NCI-H524 treated with DMSO at 0.1 percent for 48 hours (cell line): ENCODE measurements around the gene WBP4.

Experiments
- DNase-seq: peaks from one replicate; lab custom pipeline; 2025; lab: John Stamatoyannopoulos, UW

The WBP4 gene

DNA sequence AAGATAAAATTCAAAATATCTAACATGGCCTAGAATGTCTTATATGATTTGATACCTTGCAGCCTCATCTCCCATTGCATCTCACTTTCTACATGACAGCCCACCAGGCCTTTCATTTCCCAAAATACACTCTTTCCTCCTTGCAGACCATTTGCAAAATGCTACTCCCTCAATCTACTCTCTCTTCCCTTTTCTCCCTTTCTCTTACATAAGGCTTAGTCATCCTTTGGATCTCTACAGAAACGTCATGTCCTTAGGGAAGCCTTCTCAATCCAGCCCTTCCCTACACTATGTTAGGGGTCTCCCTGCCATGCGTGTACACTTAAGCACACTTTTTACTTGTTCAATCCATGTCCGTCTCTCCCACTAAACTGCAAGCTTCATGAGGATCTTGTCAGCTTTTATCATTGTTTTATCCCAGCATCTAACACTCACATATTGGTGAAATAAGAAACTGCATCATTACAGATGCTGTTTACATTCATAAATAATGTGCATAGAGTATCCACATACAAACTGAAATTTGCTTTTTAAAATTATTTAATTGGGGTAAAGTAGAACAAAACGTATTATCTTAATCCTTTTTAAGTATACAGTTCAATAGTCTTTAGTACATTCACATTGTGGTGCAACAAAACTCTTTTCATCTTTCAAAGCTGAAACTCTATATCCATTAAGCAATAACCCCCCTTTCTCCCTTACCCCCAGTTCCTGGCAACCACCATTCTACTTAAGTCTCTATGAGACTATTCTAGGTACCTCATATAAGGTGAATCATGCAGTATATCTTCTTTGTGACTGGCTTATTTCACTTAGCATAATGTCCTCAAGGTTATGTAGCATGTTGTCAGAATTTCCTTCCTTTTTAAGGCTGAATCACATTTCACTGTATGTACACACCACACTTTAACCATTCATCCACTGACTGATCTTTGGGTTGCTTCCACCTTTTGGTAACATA lies 11.5 kb upstream of the WBP4 start:
- DNase-seq, result no peak

DNA sequence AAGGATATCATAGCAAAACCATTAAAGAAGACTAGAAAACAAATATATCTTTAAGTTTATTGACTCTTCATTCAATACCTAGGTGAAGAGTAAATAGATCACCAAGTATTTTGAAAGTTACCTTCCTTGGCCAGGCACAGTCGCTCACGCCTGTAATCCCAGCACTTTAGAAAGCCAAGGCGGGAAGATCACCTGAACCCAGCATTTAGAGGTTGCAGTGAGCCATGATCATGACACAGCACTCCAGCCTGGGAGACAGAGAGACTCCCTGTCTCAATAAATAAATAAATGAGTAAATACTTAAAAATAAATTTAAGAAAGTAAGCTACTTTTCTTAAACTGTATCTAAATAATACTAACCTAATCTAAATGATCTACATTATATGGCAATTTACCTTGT lies 8.9 kb upstream of the WBP4 start:
- DNase-seq, result no peak

DNA sequence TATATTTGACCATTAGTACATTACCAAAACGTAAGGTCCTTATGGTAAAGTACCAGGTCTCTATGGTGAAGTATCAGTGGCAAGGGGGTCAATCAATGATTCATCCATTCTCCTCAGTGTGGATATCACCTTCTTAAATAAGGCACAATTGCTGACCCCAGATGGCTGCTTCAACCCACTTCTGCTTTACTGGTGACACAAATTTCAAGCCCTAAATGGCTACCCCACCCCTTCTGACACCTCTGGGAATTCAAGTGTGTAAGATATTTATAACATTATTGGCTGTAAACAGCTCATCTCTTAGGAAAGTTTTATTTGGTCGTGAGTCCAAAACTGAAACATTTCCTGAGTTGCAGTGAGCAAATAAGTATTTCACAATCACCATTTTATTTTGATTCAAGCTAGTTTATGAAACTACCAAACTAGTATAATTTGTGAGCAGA lies 7.9 kb upstream of the WBP4 start:
- DNase-seq, result no peak

DNA sequence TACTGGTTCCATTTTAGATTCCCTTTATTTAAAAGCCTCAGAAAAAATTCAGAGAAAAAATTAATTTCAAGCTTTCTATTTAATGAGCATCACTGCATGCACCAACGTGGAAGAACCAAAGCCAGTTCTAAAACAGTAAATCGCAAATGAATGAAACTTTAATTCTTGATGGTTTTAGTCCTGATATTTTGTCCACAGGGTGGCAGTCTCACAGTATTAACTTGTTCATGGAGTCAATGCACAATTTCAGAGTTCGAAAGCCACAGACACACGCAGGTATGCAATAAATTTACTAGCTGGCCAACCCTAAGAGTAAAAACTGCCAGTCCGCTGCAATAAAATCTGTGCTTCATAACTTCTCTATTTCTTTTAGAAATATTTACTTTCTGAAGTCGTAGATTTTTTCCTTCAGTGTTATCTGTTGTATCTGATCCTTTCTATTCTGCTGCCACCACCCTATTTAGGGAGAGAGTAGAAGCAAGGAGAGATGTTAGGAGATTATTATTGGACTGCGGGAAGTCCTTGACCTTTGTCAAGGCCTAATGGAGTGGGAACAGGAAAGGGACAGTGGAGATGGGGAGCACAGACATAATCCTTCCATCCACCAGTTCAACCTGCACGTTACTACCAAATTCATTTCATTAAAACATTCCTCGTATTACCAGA lies 7.0 kb upstream of the WBP4 start:
- DNase-seq, result no peak

DNA sequence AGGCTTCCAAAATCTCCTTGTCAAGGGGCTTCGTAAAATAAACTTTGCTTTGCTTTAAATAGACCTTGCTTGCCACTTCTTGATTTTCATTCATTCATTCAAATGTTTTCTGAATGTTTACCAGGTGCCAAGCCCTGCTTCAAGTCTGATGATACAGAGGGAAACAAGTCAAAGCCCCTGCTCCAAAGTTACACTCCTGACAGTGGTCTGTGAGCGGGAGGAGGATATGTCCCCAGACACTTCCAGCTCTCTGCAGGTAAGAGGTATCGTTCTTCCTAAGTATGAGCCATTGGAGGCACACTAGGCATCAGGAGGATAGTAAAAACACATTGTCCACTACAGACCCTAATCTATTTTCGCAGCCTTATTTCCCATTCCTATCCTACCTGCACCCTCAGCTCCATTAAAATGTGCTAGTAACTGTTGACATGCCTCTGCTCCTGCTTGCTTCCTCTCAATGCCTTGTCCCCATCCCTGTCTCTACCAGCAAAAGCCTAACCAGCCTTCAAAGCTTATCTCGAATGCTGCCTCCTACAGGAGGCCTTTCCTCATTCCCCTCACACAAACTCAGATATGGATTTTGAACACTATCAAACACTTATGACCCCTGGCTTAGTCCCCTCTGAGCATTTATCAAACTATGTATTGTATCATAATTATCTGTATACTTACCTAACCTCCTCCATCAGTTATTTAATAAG lies 6.2 kb upstream of the WBP4 start:
- DNase-seq, result no peak

DNA sequence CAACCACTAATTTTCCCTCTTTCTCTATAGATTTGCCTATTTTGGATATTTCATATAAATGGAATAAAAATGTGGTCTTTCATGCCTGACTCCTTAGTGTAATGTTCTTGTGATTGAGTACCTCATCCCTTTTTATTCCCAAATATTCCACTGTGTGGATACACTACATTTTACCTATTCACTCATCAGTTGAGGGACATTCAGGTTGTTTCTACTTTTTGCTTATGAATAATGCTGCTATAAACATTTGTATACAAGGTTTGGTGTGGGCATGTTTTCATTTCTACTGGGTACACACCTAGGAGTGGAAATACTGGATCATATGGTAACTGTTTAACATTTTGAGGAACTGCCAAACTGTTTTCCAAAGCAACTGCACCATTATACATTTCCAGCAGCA lies 5.1 kb upstream of the WBP4 start:
- DNase-seq, result no peak

DNA sequence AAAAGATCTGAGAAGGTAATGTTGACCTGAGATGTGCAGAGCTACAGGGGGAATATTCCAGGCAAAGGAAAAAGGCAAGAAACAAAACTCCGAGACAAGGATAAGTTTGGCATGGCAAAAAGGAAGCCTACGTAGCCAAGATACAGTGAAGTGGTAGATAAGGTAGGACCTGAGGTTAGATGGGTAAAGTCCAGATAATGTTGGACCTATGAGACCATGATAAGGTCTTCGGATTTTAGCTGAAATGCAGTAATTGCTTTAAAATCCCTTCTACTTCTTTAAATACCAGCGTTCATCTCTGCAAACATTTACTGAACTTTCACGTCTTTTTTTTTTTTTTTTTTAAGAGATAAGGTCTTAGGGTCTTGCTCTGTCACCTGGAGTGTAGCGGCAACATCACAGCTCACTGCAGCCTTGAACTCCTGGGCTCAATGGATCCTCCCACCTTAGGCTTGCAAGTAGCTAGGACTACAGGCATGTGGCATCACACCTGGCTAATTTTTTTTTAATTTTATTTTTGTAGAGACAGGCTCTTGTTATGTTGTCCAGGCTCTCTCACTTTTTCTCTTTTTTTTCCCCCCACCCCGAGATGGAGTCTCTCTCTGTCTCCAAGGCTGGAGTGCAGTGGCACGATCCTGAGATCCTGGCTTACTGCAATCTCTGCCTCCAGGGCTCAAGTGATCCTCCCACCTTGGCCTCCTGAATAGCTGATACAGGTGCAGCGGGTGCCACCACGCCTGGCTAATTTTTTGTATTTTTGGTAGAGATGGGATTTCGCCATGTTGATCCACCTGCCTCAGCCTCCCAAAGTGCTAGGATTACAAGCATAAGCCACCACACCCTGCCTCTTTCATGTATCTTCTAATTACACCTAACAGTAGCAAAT lies 4.2 kb upstream of the WBP4 start:
- DNase-seq, result no peak

DNA sequence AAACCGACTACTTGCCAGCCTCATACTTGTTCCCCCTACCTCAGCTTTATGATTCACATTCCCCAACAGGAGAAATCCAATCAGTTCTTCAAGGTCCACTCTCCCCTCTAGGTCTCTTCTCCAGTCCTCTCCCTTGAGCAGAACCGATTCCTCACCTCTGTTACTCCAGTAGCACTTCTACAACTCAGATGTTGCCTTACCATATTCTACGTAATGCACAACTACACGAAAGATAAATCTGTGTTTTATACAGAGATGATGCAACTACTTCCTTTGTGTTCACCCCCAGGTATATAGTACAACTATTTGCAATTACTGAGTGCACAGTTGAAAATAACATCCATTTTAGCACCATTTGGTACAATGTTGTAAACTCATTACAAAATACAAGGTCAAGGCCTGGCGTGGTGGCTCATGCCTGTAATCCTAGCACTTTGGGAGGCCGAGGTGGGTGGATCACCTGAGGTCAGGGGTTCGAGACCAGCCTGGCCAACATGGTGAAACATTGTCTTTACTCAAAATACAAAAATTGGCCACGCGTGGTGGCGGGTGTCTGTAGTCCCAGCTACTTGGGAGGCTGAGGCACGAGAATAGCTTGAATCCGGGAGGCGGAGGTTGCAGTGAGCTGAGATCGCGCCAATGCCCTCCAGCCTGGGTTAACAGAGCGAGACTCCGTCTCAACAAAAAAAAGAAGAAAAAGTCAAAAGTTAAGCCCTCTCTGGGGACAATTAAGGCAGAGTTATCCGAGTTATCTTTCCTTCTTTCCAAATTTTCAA lies 2.8 kb upstream of the WBP4 start:
- no peak for DNase-seq

DNA sequence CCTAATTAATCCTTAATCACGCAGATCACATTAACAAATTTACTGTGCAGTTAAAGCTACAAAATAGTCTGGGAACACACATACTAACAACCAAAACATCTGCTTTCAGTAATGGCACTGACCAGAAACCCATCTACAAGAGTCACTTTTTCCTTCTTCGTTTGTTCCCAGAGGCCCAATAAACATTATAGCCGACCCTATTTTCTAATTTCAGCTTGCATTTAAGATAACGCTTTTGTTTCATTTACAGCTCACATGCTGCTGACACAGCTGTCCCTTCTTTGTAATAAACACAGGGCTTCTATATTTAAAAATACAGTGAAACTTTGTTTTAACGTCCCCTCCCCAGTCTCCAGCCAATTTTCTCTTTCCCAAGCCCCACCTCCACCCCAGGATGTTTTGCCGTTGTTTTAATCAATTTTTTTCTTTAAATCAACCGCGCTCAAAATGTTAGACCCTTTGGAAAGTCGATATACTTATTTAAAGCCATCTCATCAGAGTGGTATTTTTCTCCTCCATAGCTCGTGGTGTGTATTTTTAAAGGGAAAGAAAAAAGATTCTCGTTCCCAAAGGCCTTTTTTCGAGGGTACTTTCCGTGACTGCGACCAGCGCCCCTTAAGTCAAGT lies 1.7 kb upstream of the WBP4 start:
- DNase-seq, result no peak

DNA sequence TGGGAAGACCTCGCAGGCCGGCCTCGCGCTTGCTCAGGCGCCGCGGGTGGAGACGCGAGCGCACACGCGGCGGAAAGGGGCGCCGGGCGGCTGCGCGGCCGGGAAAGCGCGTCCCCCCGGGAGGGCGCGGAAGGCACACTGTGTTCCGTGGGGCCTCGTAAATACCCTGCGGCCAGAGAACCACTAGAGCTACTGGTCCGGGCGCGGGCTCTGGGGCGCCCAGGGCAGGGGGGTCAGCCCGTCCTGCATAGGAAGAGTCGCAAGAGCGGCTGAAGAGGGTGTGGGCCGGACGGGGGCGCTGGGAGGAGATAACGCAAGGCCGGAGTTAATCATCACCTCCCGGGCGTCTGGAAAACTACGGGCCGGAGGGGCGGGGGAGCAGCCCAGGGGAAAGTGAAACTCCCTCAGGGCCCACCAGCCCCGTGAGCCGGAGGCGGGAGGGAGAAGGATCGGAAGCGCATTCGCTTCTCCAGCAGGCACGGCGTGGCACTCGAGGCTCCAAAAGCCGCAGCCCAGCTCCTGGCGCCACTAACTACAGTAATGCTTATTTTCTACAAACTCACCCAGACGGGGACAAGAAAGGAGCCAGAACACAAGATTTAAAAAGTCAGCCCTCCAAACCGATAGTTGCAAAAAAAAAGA lies 1.1 kb upstream of the WBP4 start:
- DNase-seq, result peak; percentile 62

DNA sequence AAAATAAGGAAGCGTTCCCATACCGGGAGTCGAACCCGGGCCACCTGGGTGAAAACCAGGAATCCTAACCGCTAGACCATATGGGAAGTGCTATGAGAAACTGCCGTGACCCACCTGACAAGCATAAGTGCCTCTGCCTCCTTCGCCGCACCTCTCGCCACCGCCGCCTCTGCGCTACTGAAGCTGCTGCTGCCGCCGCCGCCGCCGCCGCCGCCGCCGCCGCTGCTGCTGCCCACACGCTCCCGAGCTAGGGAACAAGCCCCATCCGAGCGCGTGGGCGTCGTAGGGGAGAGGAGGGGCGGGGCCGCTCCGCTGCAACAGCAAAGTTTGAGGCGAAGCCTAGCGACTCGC lies 610 bp upstream of the WBP4 start:
- DNase-seq, result peak; percentile 36

DNA sequence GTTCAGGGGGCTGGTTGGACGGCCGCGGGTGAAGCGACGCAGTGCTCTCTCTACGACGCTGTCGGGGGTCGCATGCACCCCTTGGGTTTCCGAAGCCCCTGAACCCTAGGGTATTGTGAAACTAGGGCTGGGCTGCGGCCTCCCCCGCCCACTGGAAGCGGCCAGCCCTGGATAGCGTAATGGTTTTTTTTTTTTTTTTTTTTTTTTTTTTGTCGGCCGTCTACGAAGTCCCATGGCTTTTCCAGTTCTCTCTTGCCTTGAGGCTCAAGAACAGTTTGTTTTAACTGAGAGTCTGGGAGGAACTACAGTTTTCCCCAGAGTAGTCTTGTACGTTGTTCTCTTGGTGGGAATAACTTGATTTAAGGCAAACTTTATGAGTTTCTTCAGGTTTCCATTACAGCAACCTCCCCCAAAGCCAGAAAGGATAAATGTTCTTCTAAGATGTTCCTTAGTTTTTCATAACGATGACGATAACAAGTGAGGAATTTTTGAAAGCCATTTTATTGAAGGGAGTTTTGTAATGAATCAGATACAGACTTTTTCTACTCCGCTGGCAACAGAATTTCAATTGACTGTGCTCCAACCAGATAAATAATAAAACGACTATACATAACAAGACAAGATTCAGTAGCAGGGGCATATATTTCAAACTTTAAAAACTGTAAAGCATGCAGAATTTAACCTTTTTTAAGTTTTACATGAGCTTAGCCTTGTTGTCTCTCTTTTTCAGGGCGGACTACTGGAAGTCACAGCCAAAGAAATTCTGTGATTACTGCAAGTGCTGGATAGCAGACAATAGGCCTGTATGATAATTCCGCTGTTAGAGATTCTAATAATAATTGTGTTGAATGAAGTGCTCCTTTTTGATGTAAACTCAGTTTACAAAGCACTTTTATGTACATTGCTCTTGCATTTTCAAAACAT lies 867 bp downstream of the WBP4 start:
- no peak for DNase-seq

DNA sequence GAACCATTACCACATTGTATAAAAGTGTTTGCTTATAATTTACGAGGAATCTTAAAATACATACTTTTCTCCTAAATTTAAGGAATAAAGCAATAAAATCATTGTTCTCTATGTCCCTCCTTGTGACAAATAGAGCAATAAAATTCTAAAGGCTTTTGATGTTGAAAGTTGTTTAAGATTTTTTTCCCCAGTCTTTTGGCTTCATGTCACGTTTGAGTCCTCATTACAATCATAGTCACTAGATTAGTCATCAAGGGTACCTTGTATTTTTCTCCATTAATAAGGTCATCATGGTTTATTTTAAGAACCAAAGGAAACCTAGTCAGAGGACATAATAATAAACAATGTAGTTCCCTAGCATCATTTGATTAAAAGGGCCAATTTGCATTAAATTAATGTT lies 3.2 kb downstream of the WBP4 start:
- DNase-seq, result no peak

DNA sequence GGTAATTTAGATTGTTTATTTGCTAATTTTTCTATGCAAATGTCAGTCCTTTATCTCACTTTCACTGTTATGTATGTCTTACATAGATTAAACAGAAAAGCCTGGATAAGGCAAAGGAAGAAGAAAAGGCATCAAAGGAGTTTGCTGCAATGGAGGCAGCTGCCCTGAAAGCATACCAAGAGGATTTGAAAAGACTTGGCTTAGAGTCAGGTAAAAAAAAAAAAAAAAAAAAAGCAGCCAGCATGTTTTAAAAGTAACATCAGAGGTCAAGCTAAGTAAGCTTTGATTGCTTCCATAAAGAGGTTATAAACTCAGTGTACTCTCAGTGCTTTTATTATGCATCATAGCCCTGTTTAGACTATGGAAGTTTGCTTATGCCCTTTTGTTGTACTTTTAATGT lies 3.8 kb downstream of the WBP4 start:
- no peak for DNase-seq

DNA sequence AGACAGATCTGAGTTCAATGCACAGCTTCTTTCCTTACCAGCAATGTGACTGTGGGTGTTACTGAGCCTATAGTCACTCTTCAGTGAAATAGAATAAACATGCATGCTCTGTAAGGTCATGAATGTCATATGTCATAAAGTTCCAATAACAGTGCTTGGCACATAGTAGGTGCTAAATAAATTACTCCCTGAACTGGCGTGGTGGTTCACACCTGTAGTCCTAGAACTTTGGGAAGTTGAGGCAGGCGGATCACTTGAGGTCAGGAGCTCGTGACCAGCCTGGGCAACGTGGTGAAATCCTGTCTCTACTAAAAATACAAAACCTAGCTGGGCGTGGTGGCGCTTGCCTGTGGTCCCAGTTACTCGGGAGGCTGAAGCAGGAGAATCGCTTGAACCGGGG lies 13.2 kb downstream of the WBP4 start:
- DNase-seq, result no peak

DNA sequence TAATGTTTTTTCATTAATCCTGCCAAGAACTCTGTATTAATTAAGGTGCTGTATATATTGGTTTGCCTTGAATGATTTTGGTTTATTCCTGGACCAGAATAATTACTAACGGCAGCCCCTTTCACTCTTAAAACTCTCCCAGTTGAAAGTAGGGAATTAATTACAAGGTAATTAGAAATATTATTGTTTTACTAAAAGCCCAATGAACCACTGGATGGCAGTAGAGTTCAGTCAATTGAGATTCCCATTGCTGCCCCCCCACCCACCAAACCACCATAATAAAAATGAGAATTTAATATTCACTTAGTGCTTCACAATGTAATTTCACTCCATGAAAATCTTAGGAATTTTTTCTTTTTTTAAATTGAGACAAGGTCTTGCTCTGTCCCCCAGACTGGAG lies 13.7 kb downstream of the WBP4 start:
- DNase-seq, result no peak

DNA sequence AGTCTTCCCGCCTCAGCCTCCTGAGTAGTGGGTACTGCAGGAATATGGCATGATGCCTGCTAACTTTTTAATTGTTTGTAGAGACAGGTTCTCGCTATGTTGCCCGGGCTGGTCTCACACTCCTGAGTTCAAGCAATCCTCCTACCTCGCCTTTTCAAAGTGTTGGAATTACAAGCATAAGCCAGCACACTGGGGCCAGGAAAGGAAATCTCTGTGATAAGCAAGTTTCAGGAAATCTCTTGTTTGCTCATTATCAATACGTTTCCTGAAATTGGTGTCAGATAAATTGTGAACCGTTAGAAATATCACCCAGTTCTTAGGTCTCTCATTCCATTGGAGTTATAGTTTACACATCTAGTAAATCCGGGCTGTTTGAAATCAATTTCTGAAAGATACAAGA lies 14.2 kb downstream of the WBP4 start:
- DNase-seq, result no peak

DNA sequence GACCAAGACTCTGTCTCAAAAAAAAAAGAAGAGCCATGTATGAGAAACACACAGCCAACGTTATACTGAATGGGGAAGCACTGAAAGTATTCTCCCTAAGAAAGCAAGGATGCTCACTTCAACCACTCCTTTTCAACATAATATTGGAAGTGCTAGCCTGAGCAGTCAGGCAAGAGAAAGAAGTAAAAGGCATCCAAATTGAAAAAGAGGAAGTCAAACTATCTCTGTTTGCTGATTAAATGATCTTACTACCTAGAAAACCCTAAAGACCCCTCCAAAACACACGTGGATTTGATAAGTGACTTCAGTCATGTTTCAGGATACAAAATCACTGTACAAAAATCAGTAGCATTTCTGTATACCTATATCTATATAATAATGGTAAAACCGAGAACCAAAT lies 16.2 kb downstream of the WBP4 start:
- no peak for DNase-seq

DNA sequence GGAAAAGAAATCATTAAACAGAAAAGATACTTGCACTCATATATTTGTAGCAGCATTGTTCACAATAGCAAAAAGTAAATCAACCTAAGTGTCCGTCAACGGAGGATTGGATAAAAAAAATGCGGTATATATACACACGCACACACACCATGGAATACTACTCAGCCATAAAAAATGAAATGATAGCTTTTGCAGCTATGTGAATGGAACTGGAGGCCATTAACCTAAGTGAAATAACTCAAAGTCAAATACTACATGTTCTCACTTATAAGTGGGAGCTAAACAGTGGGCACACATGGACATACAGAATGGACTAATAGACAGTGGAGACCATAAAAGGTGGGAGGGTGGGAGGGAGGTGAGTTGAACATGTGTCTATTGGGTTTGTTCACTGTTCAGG lies 18.4 kb downstream of the WBP4 start:
- no peak for DNase-seq
